SK-N-SH treated with all-trans-retinoic acid at 6 μM for 48 hours (cell line): ENCODE measurements around the gene NUP214.

Experiments used
- ATAC-seq: fragments of 200-7000 bp; cut with Tn5 transposase; 3 replicates; pipeline ENCODE4 v1.9.1; 2020; ENCODE audit warnings: mild to moderate bottlenecking, moderate library complexity
- ARNTL ChIP-seq: fragments of 450-650 bp; formaldehyde crosslinking; IDR thresholded peaks from 2 replicates; pipeline ENCODE4 v1.5.0; 2020; ENCODE audit warnings: low read depth, mild to moderate bottlenecking, moderate library complexity, borderline replicate concordance
- BACH2 ChIP-seq: fragments of 250-450 bp; sonication (Bioruptor Pico); IDR thresholded peaks from 2 replicates; pipeline ENCODE4 v1.9.0; 2021; ENCODE audit warnings: mild to moderate bottlenecking, borderline replicate concordance
- CREB5 ChIP-seq: fragments of 250-450 bp; sonication (Bioruptor Pico); IDR thresholded peaks from 2 replicates; pipeline ENCODE4 v1.5.1; 2020; ENCODE audit warnings: low read depth, mild to moderate bottlenecking, moderate library complexity
- CSDC2 ChIP-seq: fragments of 250-450 bp; sonication (Bioruptor Pico); IDR thresholded peaks from 2 replicates; pipeline ENCODE4 v1.5.0; 2020; ENCODE audit warnings: mild to moderate bottlenecking, moderate library complexity
- CSRNP3 ChIP-seq: fragments of 250-450 bp; sonication (Bioruptor Pico); IDR thresholded peaks from 2 replicates; pipeline ENCODE4 v1.5.1; 2021; ENCODE audit warnings: mild to moderate bottlenecking, moderate library complexity
- ESRRG ChIP-seq: fragments of 250-450 bp; sonication (Bioruptor Pico); IDR thresholded peaks from 2 replicates; pipeline ENCODE4 v1.6.1; 2021; ENCODE audit warnings: mild to moderate bottlenecking
- ISL1 ChIP-seq: fragments of 250-450 bp; sonication (Bioruptor Pico); IDR thresholded peaks from 2 replicates; pipeline ENCODE4 v2.1.2; 2022; ENCODE audit warnings: mild to moderate bottlenecking, moderate library complexity
- PPARA ChIP-seq: fragments of 250-450 bp; sonication (Bioruptor Pico); IDR thresholded peaks from 2 replicates; pipeline ENCODE4 v1.5.0; 2020; ENCODE audit warnings: mild to moderate bottlenecking, borderline replicate concordance
- RARB ChIP-seq: fragments of 250-450 bp; sonication (Bioruptor Pico); IDR thresholded peaks from 2 replicates; pipeline ENCODE4 v1.8.0; 2021; ENCODE audit warnings: mild to moderate bottlenecking, moderate library complexity
- TOX ChIP-seq: fragments of 250-450 bp; sonication (Bioruptor Pico); IDR thresholded peaks from 2 replicates; pipeline ENCODE4 v1.8.0; 2021; ENCODE audit warnings: mild to moderate bottlenecking, moderate library complexity, borderline replicate concordance
- ZC3H10 ChIP-seq: fragments of 250-450 bp; sonication (Bioruptor Pico); IDR thresholded peaks from 2 replicates; pipeline ENCODE4 v1.5.1; 2021; ENCODE audit warnings: mild to moderate bottlenecking, moderate library complexity
- ZFP3 ChIP-seq: fragments of 250-450 bp; sonication (Bioruptor Pico); IDR thresholded peaks from 2 replicates; pipeline ENCODE4 v1.5.0; 2020; ENCODE audit warnings: mild to moderate bottlenecking, moderate library complexity
- ZFP30 ChIP-seq: fragments of 450-650 bp; formaldehyde crosslinking; IDR thresholded peaks from 2 replicates; pipeline ENCODE4 v1.5.0; 2022; ENCODE audit warnings: mild to moderate bottlenecking, moderate library complexity
- ZNF565 ChIP-seq: fragments of 450-650 bp; formaldehyde crosslinking; conservative IDR thresholded peaks from 2 replicates; pipeline ENCODE4 v1.5.0; 2020; ENCODE audit warnings: low read depth, mild to moderate bottlenecking, moderate library complexity
- ZNF70 ChIP-seq: fragments of 450-650 bp; formaldehyde crosslinking; IDR thresholded peaks from 2 replicates; pipeline ENCODE4 v1.5.0; 2020; ENCODE audit warnings: mild to moderate bottlenecking, moderate library complexity
- ZNF8 ChIP-seq: fragments of 450-650 bp; formaldehyde crosslinking; IDR thresholded peaks from 2 replicates; pipeline ENCODE4 v1.5.0; 2020; ENCODE audit warnings: mild to moderate bottlenecking, moderate library complexity
- TF ChIP-seq, protein P1 (sequence below): fragments of 250-450 bp; sonication (Bioruptor Pico); IDR thresholded peaks from 2 replicates; pipeline ENCODE4 v1.8.0; 2020; ENCODE audit warnings: mild to moderate bottlenecking, moderate library complexity, borderline replicate concordance
- TF ChIP-seq, protein P2 (sequence below): fragments of 250-450 bp; sonication (Bioruptor Pico); IDR thresholded peaks from 2 replicates; pipeline ENCODE4 v1.5.0; 2020; ENCODE audit warnings: mild to moderate bottlenecking, moderate library complexity
- TF ChIP-seq, protein P3 (sequence below): fragments of 250-450 bp; sonication (Bioruptor Pico); IDR thresholded peaks from 2 replicates; pipeline ENCODE4 v1.8.0; 2021; ENCODE audit warnings: low read depth, mild to moderate bottlenecking, moderate library complexity, borderline replicate concordance

Gene NUP214

DNA sequence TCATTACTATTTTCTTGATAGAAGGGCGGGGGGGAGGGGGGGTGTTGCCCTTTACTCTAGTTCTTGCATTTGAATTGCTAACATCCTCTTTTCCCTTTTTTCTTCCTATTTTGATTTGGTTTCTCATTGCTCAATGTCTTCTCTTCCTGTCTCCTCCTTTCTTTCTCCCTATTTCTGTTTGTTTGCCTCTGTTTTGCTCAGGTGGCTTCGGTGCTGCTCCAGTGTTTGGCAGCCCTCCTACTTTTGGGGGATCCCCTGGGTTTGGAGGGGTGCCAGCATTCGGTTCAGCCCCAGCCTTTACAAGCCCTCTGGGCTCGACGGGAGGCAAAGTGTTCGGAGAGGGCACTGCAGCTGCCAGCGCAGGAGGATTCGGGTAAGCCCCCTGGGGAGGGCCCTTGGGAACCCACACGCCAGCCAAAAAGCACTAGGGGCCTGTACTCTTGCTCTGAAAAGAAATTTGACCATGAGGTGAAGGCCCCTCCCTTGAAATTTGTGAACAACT, 102.6 kb downstream of the NUP214 start:
- ATAC-seq = no peak
- TF ChIP-seq PPARA (no peak), CSDC2 (CRISPR knock-in tag) (no peak), TOX (no peak), ZNF70 (no peak), ESRRG (CRISPR knock-in tag) (no peak), ZC3H10 (CRISPR knock-in tag) (no peak), ZFP30 (CRISPR knock-in tag) (no peak), ZNF8 (CRISPR knock-in tag) (no peak), BACH2 (CRISPR knock-in tag) (no peak), CREB5 (CRISPR knock-in tag) (no peak), ZNF565 (no peak), ARNTL (no peak)
- TF ChIP-seq, protein P1, sequence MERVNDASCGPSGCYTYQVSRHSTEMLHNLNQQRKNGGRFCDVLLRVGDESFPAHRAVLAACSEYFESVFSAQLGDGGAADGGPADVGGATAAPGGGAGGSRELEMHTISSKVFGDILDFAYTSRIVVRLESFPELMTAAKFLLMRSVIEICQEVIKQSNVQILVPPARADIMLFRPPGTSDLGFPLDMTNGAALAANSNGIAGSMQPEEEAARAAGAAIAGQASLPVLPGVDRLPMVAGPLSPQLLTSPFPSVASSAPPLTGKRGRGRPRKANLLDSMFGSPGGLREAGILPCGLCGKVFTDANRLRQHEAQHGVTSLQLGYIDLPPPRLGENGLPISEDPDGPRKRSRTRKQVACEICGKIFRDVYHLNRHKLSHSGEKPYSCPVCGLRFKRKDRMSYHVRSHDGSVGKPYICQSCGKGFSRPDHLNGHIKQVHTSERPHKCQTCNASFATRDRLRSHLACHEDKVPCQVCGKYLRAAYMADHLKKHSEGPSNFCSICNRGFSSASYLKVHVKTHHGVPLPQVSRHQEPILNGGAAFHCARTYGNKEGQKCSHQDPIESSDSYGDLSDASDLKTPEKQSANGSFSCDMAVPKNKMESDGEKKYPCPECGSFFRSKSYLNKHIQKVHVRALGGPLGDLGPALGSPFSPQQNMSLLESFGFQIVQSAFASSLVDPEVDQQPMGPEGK (CRISPR knock-in tag) = no peak
- TF ChIP-seq, protein P2, sequence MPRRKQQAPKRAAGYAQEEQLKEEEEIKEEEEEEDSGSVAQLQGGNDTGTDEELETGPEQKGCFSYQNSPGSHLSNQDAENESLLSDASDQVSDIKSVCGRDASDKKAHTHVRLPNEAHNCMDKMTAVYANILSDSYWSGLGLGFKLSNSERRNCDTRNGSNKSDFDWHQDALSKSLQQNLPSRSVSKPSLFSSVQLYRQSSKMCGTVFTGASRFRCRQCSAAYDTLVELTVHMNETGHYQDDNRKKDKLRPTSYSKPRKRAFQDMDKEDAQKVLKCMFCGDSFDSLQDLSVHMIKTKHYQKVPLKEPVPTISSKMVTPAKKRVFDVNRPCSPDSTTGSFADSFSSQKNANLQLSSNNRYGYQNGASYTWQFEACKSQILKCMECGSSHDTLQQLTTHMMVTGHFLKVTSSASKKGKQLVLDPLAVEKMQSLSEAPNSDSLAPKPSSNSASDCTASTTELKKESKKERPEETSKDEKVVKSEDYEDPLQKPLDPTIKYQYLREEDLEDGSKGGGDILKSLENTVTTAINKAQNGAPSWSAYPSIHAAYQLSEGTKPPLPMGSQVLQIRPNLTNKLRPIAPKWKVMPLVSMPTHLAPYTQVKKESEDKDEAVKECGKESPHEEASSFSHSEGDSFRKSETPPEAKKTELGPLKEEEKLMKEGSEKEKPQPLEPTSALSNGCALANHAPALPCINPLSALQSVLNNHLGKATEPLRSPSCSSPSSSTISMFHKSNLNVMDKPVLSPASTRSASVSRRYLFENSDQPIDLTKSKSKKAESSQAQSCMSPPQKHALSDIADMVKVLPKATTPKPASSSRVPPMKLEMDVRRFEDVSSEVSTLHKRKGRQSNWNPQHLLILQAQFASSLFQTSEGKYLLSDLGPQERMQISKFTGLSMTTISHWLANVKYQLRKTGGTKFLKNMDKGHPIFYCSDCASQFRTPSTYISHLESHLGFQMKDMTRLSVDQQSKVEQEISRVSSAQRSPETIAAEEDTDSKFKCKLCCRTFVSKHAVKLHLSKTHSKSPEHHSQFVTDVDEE (CRISPR knock-in tag) = no peak

DNA sequence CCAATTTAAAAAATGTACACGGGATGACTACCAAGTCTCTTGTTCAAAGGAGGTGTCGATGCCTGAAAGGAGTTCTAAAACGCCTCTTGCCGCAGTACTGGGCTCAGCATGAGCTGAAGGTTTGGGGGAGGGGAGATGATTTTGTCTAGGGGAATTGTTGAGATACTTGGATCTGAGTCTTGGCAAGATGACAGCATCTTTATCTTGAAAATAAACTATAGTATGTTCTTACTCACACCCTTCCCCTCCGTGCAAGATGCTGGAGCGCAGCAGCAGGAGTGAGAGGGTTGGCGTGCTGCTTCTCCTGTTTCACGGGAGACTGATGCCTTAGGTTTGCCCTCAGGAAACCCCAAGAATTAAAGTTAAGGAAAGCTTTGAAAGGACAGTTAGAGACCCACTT, 103.6 kb downstream of the NUP214 start:
- no peak for ATAC-seq
- TF ChIP-seq RARB (CRISPR knock-in tag) (no peak), CREB5 (CRISPR knock-in tag) (no peak), ZNF70 (no peak)

DNA sequence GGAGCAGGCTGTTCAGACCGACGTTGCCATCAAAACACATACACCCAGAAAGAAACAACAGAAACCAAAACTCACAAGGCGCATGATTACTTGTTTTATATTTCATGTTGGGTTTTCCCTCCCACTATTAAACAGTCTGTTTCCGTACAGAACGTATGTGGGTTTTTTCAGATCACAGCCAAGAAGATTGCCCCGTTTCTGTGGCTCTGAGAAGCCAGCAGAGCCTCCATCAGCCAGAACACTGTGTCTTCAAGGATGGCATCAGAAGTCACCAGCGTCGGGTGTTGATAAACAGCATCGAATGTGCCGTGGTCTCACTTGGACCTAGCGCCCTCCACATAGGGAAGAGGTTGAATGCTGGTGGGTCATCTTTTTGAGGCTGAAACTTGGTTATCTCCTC, 108.2 kb downstream of the NUP214 start:
- TF ChIP-seq RARB (CRISPR knock-in tag) (no peak), CSRNP3 (no peak), ZNF565 (no peak), ISL1 (no peak)
- no peak for ATAC-seq

- TF ChIP-seq BACH2 (CRISPR knock-in tag) (no peak), ZFP30 (CRISPR knock-in tag) (no peak), CSDC2 (CRISPR knock-in tag) (no peak), ZFP3 (CRISPR knock-in tag) (no peak)
- TF ChIP-seq, protein P3, sequence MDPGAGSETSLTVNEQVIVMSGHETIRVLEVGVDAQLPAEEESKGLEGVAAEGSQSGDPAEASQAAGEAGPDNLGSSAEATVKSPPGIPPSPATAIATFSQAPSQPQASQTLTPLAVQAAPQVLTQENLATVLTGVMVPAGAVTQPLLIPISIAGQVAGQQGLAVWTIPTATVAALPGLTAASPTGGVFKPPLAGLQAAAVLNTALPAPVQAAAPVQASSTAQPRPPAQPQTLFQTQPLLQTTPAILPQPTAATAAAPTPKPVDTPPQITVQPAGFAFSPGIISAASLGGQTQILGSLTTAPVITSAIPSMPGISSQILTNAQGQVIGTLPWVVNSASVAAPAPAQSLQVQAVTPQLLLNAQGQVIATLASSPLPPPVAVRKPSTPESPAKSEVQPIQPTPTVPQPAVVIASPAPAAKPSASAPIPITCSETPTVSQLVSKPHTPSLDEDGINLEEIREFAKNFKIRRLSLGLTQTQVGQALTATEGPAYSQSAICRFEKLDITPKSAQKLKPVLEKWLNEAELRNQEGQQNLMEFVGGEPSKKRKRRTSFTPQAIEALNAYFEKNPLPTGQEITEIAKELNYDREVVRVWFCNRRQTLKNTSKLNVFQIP (CRISPR knock-in tag) = no peak
- no peak for ATAC-seq
These were observed 108.6 kb downstream of the NUP214 start for GRCh38 chr9:131233995-131234394.
